Inflammatory macrophage (primary cell): ENCODE data around the gene OTOP1.
"Not testable (repeated sequence)": the region's sequence is repeated elsewhere in the genome, so short reads cannot be mapped to it uniquely, and the experiment has no call there.

Experiments used
- DNase-seq, 2 donors: peaks; one replicate each; pipeline ENCODE4 v3.0.0-alpha.2; 2020 to 2022

Gene OTOP1

GRCh38 chr4:4160956-4161665 lies 65.6 kb downstream of the OTOP1 start:
- not testable (repeated sequence) for DNase-seq

GRCh38 chr4:4145622-4146021 lies 81.1 kb downstream of the OTOP1 start:
- peak; percentile 17 to 37 for DNase-seq

- DNase-seq, result not testable (repeated sequence)
These were observed 83.4 kb downstream of the OTOP1 start for GRCh38 chr4:4143376-4143775.

GRCh38 chr4:4142679-4143078 lies 84.0 kb downstream of the OTOP1 start:
- not testable (repeated sequence) for DNase-seq

GRCh38 chr4:4141186-4141585 lies 85.5 kb downstream of the OTOP1 start:
- DNase-seq, result not testable (repeated sequence)
